Neural crest cell (in vitro differentiated cells): ENCODE results near the gene LMBR1. TPM values are rescaled to one million over a fixed set of nuclear protein-coding genes. Genes with fewer than 3 reads are reported as not detected.
"Not testable (repeated sequence)": the region's sequence is repeated elsewhere in the genome, so short reads cannot be mapped to it uniquely, and the experiment has no call there.

Experiments used
- DNase-seq: peaks from one replicate; pipeline ENCODE4 v3.0.0; 2021; ENCODE audit warnings: low read depth, mixed read lengths, low spot score
- H3K27ac Mint-ChIP-seq: one replicate; pipeline ENCODE4 v1.8.0; 2021; ENCODE audit warnings: mild to moderate bottlenecking, mixed read lengths; ENCODE audit not compliant: unreplicated experiment
- H3K27me3 Mint-ChIP-seq: 2 replicates; pipeline ENCODE4 v1.8.0; 2021; ENCODE audit warnings: low read depth, mild to moderate bottlenecking, mixed read lengths
- H3K36me3 Mint-ChIP-seq: 2 replicates; pipeline ENCODE4 v1.8.0; 2021; ENCODE audit warnings: low read depth, mild to moderate bottlenecking, mixed read lengths
- H3K4me1 Mint-ChIP-seq: 2 replicates; pipeline ENCODE4 v1.8.0; 2021; ENCODE audit warnings: mixed read lengths
- H3K4me3 Mint-ChIP-seq: one replicate; pipeline ENCODE4 v1.8.0; 2021; ENCODE audit warnings: mild to moderate bottlenecking, mixed read lengths
- H3K9me3 Mint-ChIP-seq: 2 replicates; pipeline ENCODE4 v1.8.0; 2021; ENCODE audit warnings: mixed read lengths
- total RNA-seq: library from RNA; stranded (reverse); gene quantifications from 2 replicates; pipeline ENCODE4 v1.2.1, GENCODE V29; 2021
- TF ChIP-seq, protein P1 (sequence below): fragments of 200-600 bp; sonication (generic); conservative IDR thresholded peaks from 2 replicates; pipeline ENCODE4 v1.5.0; 2021; ENCODE audit warnings: antibody characterized with exemption, mild to moderate bottlenecking

Gene LMBR1
- total RNA-seq, 1 donor from 2014 or later, result 55.1 TPM

DNA sequence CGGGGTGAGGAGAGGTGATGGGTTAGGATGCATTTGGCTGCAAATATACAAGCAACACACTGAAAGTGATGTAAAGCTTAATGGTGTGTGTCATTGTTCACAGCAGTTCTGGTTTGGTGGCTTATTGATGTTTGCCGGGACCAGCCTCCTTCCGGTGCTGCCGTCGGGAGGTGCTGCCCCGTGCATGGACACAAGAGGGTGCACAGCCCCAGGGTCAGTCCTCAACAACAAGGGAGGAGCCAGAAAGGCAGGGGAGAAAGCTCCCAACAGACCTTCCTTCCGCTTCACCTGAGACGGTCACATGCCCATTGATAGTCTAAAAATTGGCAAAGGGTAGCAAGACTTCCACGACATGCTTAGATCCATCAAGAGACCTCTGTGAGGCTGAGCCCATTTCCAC lies 242.9 kb downstream of the LMBR1 start:
- TF ChIP-seq, protein P1, sequence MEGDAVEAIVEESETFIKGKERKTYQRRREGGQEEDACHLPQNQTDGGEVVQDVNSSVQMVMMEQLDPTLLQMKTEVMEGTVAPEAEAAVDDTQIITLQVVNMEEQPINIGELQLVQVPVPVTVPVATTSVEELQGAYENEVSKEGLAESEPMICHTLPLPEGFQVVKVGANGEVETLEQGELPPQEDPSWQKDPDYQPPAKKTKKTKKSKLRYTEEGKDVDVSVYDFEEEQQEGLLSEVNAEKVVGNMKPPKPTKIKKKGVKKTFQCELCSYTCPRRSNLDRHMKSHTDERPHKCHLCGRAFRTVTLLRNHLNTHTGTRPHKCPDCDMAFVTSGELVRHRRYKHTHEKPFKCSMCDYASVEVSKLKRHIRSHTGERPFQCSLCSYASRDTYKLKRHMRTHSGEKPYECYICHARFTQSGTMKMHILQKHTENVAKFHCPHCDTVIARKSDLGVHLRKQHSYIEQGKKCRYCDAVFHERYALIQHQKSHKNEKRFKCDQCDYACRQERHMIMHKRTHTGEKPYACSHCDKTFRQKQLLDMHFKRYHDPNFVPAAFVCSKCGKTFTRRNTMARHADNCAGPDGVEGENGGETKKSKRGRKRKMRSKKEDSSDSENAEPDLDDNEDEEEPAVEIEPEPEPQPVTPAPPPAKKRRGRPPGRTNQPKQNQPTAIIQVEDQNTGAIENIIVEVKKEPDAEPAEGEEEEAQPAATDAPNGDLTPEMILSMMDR, result peak; percentile 24
- H3K9me3 Mint-ChIP-seq, result peaks cover 7% of the 10 kb centered on the region
- H3K4me1 Mint-ChIP-seq, result no peaks in the 10 kb centered on the region
- H3K27me3 Mint-ChIP-seq, result peaks cover 14% of the 10 kb centered on the region
- no peak for DNase-seq
- no peak overlapping the region for H3K27ac Mint-ChIP-seq
- H3K4me3 Mint-ChIP-seq, result no peak overlapping the region
- H3K36me3 Mint-ChIP-seq, result peaks cover 3% of the 10 kb centered on the region

DNA sequence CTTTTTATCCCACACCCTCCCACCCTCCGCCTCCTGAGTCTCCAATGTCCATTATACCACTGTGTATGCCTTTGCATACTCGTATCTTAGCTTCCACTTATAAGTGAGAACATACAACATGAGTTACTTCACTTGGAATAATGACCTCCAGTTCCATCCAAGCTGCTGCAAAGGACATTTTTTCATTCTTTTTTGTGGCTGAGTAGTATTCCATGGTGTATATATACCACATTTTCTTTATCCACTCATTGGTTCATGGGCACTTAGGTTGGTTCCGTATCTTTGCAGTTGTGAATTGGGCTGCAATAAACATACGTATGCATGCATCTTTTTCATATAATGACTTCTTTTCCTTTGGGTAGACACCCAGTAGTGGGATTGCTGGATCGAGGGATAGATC lies 245.7 kb downstream of the LMBR1 start:
- H3K27me3 Mint-ChIP-seq, result peaks cover 33% of the 10 kb centered on the region
- not testable (repeated sequence) for DNase-seq, H3K4me3 Mint-ChIP-seq, H3K36me3 Mint-ChIP-seq, H3K9me3 Mint-ChIP-seq, H3K27ac Mint-ChIP-seq, H3K4me1 Mint-ChIP-seq

DNA sequence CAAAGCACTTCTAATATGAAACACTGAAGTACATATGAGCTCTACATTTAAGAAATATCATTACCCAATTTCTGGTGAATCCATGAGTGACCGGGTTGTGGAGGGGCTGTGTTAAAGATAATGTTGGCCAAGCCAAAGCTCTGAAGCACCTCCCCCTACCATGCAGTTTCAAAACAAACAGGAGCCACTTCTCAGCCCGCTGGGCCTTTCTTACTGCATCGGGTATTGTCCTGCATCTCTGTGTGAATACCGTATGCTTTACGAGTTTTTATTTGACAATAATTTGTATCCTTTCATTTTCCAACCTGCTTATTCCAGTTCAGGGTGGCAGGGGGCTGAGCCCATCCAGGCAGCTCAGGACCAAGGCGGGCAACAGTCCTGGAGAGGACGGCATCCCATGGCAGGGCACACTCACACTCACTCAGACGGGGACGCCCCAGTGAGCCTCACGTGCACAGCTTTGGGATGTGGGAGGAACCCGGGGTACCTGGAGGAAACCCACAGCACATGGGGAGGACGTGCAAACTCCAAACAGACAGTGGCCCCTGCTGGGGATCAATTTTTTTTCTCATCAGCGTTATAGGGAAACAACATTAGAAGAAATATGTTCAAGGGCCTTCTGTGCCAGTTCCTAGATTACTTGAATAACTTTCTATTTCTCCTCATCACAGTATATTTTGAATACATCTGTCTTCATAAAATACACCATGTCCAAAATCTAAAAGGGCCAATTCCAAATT lies 250.5 kb downstream of the LMBR1 start:
- TF ChIP-seq, protein P1, result no peak
- H3K4me3 Mint-ChIP-seq, result peak overlapping the region; percentile 93
- peaks cover 10% of the 10 kb centered on the region for H3K36me3 Mint-ChIP-seq
- peaks cover 17% of the 10 kb centered on the region for H3K4me1 Mint-ChIP-seq
- peaks cover 40% of the 10 kb centered on the region for H3K27me3 Mint-ChIP-seq
- DNase-seq, result no peak
- no peak overlapping the region for H3K27ac Mint-ChIP-seq
- H3K9me3 Mint-ChIP-seq, result peaks cover 7% of the 10 kb centered on the region

DNA sequence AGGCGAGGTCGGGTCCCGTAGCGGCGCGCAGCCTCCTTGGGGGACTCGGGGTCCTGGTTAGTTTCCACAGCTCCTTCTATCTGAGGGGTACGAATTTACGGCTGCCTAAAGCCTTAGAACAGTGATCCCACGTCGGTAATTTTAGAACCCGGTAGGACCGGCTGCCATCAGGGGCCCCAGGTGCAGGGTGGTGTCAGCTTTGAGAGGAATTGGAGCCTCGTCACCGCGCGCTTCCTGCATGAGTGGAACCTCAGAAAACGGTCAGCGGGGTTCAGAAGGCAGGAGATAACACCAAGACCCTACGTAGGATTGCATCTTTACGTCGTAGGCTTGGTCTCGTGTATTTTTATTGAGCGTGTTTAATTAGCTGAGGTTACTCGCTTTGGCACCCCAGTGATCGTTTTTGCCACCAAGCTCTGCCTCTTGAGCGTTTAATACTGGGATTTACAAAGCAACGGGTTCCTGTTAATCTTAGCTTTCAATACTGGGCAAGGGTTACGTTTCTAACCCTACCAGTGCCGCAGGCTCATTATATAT lies 252.0 kb downstream of the LMBR1 start:
- H3K9me3 Mint-ChIP-seq, result peaks cover 9% of the 10 kb centered on the region
- TF ChIP-seq, protein P1, result no peak
- H3K4me3 Mint-ChIP-seq, result peak overlapping the region; percentile 93
- peak overlapping the region; percentile 90 for H3K27ac Mint-ChIP-seq
- DNase-seq, result no peak
- H3K36me3 Mint-ChIP-seq, result peaks cover 12% of the 10 kb centered on the region
- peaks cover 17% of the 10 kb centered on the region for H3K4me1 Mint-ChIP-seq
- peaks cover 35% of the 10 kb centered on the region for H3K27me3 Mint-ChIP-seq

DNA sequence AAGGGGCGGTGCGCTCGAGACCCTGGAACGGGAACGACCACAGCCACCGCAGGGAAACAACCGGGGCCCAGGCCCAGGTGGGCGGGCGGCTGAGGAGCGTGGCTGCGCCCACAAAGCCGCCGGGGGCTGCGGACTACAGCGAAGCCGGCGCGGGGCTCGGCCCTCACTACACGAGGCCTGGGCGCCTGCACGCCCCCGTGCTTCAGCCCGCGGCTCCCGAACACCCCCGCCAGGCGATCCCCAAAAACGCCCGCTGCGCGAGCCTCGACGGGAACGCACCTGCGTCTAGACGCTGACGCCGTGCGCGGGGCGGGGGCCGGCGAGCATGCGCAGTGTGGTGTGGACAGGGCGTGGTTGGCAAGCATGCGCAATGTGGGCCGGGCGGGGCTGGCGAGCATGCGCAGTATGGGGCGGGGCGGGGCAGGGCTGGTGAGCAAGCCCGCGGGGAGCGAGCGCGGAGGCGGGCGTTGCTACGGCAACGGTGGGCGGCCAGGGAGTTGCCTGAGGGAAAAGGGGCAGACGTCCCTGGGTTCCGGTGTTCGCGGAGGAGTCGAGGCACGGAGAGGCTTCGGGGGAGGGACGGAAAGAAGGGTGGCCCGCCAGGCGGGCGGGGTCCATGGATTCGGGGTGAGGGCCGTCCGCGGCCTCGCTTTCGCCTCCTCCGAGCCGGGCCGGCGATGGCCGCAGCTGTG lies 252.6 kb downstream of the LMBR1 start, which contains the start of gene RNF32:
RNF32 (plus strand) TSS at position 518 of the 692 bp plus-strand sequence. CDS start 3,104 bp downstream, outside the sequence.
- peak; percentile 94 for DNase-seq
- H3K9me3 Mint-ChIP-seq, result peaks cover 9% of the 10 kb centered on the region
- peaks cover 12% of the 10 kb centered on the region for H3K36me3 Mint-ChIP-seq

More for the DNA sequence above, 252.6 kb downstream of the LMBR1 start, which contains the start of gene RNF32:
- Mint-ChIP-seq H3K4me1 (peaks cover 17% of the 10 kb centered on the region), H3K27ac (peak within 1 kb of the TSS; percentile 90), H3K4me3 (peak within 1 kb of the TSS; percentile 93), H3K27me3 (peaks cover 34% of the 10 kb centered on the region)
- TF ChIP-seq, protein P1, result no peak
